B cell (primary cell): ENCODE measurements around the gene COPS4. TPM values are rescaled to one million over a fixed set of nuclear protein-coding genes. Genes with fewer than 3 reads are reported as not detected.

ENCODE experiments used
- ATAC-seq: fragments of 200-7000 bp; cut with Tn5 transposase; one replicate; pipeline ENCODE4 v1.10.0; 2021; ENCODE audit warnings: low read depth, mild to moderate bottlenecking, moderate number of reproducible peaks, moderate library complexity
- CTCF ChIA-PET: fragments of 350-600 bp; sonication (Branson Sonifier 250); formaldehyde crosslinking; loops from one replicate; lab custom pipeline; 2021; ENCODE audit warnings: antibody characterized with exemption, inconsistent platforms; lab: Charles Lee
- POLR2A ChIA-PET: fragments of 350-600 bp; sonication (Branson Sonifier 250); formaldehyde crosslinking; loops from one replicate; lab custom pipeline; 2021; ENCODE audit warnings: antibody characterized with exemption; lab: Charles Lee
- DNase-seq: peaks from one replicate; pipeline ENCODE4 v3.0.0; 2013
- H2AFZ ChIP-seq: 2 replicates; pipeline ENCODE4 v1.6.1; 2012; ENCODE audit warnings: mild to moderate bottlenecking, low read depth, low read length; ENCODE audit not compliant: insufficient read depth, poor library complexity, severe bottlenecking
- H3K27ac ChIP-seq, 2 donors: 1 replicate in 1 of 2; 2 replicates in 1 of 2; pipeline ENCODE4 v1.5.1; 2012 to 2013; ENCODE audit warnings: low read length in 2 of 2, mild to moderate bottlenecking in 2 of 2, moderate library complexity in 1 of 2
- H3K27me3 ChIP-seq, 4 experiments: fragments of 200-600 bp in 1 of 4; sonication (generic) in 1 of 4; replicated peaks in 1 of 4; 1 replicate in 2 of 4; 2 replicates in 2 of 4; pipeline versions ENCODE4 v1.6.1 to v1.7.0; 2013 to 2016; ENCODE audit warnings: low read length in 3 of 4, mild to moderate bottlenecking in 2 of 4, mixed read lengths in 1 of 4, moderate library complexity in 1 of 4; ENCODE audit not compliant: insufficient read depth in 4 of 4, control insufficient read depth in 3 of 4; ENCODE audit errors: control extremely low read depth in 1 of 4
- H3K36me3 ChIP-seq, 2 experiments: replicated peaks in 1 of 2; 1 replicate in 1 of 2; 2 replicates in 1 of 2; pipeline versions ENCODE4 v1.6.1 to v1.7.1; 2013; ENCODE audit warnings: low read length in 1 of 2; ENCODE audit not compliant: insufficient read depth in 2 of 2, control insufficient read depth in 1 of 2; ENCODE audit errors: control extremely low read depth in 1 of 2, extremely low read depth in 1 of 2
- H3K4me1 ChIP-seq, 2 donors: fragments of 200-600 bp in 1 of 2; sonication (generic) in 1 of 2; 1 replicate in 1 of 2; 2 replicates in 1 of 2; pipeline versions ENCODE4 v1.5.1 to v1.6.1; 2013 to 2017; ENCODE audit warnings: low read length in 2 of 2; ENCODE audit not compliant: control insufficient read depth in 2 of 2, insufficient read depth in 2 of 2
- H3K4me2 ChIP-seq: replicated peaks from 2 replicates; pipeline ENCODE3; 2012; ENCODE audit warnings: mild to moderate bottlenecking, low read depth, low read length; ENCODE audit not compliant: poor library complexity, severe bottlenecking
- H3K4me3 ChIP-seq, 5 experiments: fragments of 200-600 bp in 1 of 5; sonication (generic) in 1 of 5; 1 replicate in 3 of 5; 2 replicates in 2 of 5; pipeline versions ENCODE4 v1.5.1 to v1.7.0; 2011 to 2016; ENCODE audit warnings: low read length in 4 of 5, mild to moderate bottlenecking in 4 of 5, low read depth in 2 of 5, control low read depth in 1 of 5, moderate library complexity in 1 of 5; ENCODE audit not compliant: insufficient read depth in 1 of 5; ENCODE audit errors: control extremely low read depth in 1 of 5, extremely low read depth in 1 of 5
- H3K79me2 ChIP-seq: fragments of 200-600 bp; sonication (generic); one replicate; pipeline ENCODE4 v1.6.0; 2016; ENCODE audit warnings: low read length; ENCODE audit not compliant: control insufficient read depth, insufficient read depth
- H3K9ac ChIP-seq: fragments of 200-600 bp; sonication (generic); 2 replicates; pipeline ENCODE4 v1.6.1; 2017; ENCODE audit warnings: mild to moderate bottlenecking, low read length, moderate library complexity
- H3K9me3 ChIP-seq, 3 donors: one replicate each; pipeline versions ENCODE4 v1.6.1 to v1.7.1; 2013; ENCODE audit warnings: low read length in 2 of 3; ENCODE audit not compliant: control insufficient read depth in 2 of 3, insufficient read depth in 1 of 3; ENCODE audit errors: control extremely low read depth in 1 of 3
- H4K20me1 ChIP-seq: 2 replicates; pipeline ENCODE4 v1.6.0; 2012; ENCODE audit warnings: mild to moderate bottlenecking, low read length; ENCODE audit not compliant: insufficient read depth, control insufficient read depth, poor library complexity, severe bottlenecking
- H3K27ac Mint-ChIP-seq: one replicate; pipeline ENCODE4 v1.8.0; 2021; ENCODE audit warnings: mixed read lengths
- H3K27me3 Mint-ChIP-seq: one replicate; pipeline ENCODE4 v1.8.0; 2021; ENCODE audit warnings: mixed read lengths
- H3K4me1 Mint-ChIP-seq: one replicate; pipeline ENCODE4 v1.8.0; 2021; ENCODE audit warnings: mixed read lengths
- H3K4me3 Mint-ChIP-seq: one replicate; pipeline ENCODE4 v1.8.0; 2021; ENCODE audit warnings: mixed read lengths
- H3K9me3 Mint-ChIP-seq: one replicate; pipeline ENCODE4 v1.8.0; 2022; ENCODE audit warnings: mixed read lengths; ENCODE audit not compliant: insufficient read depth
- EZH2 ChIP-seq: IDR thresholded peaks from 2 replicates; pipeline ENCODE4 v1.6.1; 2012; ENCODE audit warnings: borderline replicate concordance, low read depth, mild to moderate bottlenecking, moderate library complexity, low read length; ENCODE audit not compliant: insufficient read depth, poor library complexity, severe bottlenecking
- WGBS: methylation state at CpG from one replicate; pipeline ENCODE4 v1.1.5; 2013; ENCODE audit warnings: missing lambda C conversion rate; ENCODE audit not compliant: insufficient coverage; 5-methylcytosine and 5-hydroxymethylcytosine counted together
- intact Hi-C: fragments of 100-400 bp; cut with micrococcal nuclease; formaldehyde crosslinking; loops from one replicate; pipeline ENCODE4 v1.10.0; 2022
- polyA plus RNA-seq: library from polyadenylated mRNA; depleted of rRNA; stranded (reverse); fragments of >200 nt; gene quantifications from 2 replicates; pipeline ENCODE4 v1.2.3, GENCODE V29; 2012
- total RNA-seq, 2 donors: library from RNA; stranded (reverse); fragments of 120-200 nt in 1 of 2; gene quantifications; 1 replicate in 1 of 2; 2 replicates in 1 of 2; pipeline versions ENCODE4 v1.2.3 to v1.2.4, GENCODE V29; 2013 to 2022
- TF ChIP-seq, protein P1 (sequence below): fragments of 200-600 bp; IDR thresholded peaks from one replicate; pipeline ENCODE4 v1.8.0; 2022; ENCODE audit warnings: antibody characterized with exemption, mild to moderate bottlenecking

COPS4 gene
- total and polyA plus RNA-seq, 2 donors (not counting 1 experiment from before 2014, with no cell fraction given) = 12.0 to 24.5 TPM

- POLR2A ChIA-PET = interaction anchor here (0.7 kb wide), 1 partner anchor 11 kb away, joined by 3 read pairs; the partner anchor contains the start of gene COPS4
- intact Hi-C loops = no loop called here
- CTCF ChIA-PET = interaction anchor here (1.9 kb wide), 1 partner anchor 338 kb away, joined by 3 read pairs; no protein-coding TSS in a partner anchor
- H3K9ac ChIP-seq = no peak overlapping the region
- Mint-ChIP-seq H3K4me1 (peaks cover 9% of the 10 kb centered on the region), H3K9me3 (no peaks in the 10 kb centered on the region), H3K27me3 (no peaks in the 10 kb centered on the region), H3K27ac (no peak overlapping the region), H3K4me3 (no peak overlapping the region)
- peaks cover 8 to 10% of the 10 kb centered on the region in 2 donors for H3K4me1 ChIP-seq
- H3K4me3 ChIP-seq = no peak overlapping the region
- no peaks in the 10 kb centered on the region for H3K36me3 ChIP-seq
- H3K9me3 ChIP-seq = peaks cover 0 to 20% (median 2%) of the 10 kb centered on the region in 3 donors
- TF ChIP-seq, protein P1, sequence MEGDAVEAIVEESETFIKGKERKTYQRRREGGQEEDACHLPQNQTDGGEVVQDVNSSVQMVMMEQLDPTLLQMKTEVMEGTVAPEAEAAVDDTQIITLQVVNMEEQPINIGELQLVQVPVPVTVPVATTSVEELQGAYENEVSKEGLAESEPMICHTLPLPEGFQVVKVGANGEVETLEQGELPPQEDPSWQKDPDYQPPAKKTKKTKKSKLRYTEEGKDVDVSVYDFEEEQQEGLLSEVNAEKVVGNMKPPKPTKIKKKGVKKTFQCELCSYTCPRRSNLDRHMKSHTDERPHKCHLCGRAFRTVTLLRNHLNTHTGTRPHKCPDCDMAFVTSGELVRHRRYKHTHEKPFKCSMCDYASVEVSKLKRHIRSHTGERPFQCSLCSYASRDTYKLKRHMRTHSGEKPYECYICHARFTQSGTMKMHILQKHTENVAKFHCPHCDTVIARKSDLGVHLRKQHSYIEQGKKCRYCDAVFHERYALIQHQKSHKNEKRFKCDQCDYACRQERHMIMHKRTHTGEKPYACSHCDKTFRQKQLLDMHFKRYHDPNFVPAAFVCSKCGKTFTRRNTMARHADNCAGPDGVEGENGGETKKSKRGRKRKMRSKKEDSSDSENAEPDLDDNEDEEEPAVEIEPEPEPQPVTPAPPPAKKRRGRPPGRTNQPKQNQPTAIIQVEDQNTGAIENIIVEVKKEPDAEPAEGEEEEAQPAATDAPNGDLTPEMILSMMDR = no peak
- TF ChIP-seq EZH2 = no peak
- ATAC-seq (no peak), DNase-seq (no peak)
- H3K79me2 ChIP-seq = no peaks in the 10 kb centered on the region
- no CpG with 5 or more reads among the region's 2 CpGs for WGBS
- H3K4me2 ChIP-seq = no peak overlapping the region
- no peaks in the 10 kb centered on the region for H4K20me1 ChIP-seq
- no peaks in the 10 kb centered on the region for H3K27me3 ChIP-seq
- H2AFZ ChIP-seq = no peak overlapping the region
- H3K27ac ChIP-seq = no peak overlapping the region
These were observed 10.8 kb upstream of the COPS4 start for GRCh38 chr4:83024233-83024632.

DNA sequence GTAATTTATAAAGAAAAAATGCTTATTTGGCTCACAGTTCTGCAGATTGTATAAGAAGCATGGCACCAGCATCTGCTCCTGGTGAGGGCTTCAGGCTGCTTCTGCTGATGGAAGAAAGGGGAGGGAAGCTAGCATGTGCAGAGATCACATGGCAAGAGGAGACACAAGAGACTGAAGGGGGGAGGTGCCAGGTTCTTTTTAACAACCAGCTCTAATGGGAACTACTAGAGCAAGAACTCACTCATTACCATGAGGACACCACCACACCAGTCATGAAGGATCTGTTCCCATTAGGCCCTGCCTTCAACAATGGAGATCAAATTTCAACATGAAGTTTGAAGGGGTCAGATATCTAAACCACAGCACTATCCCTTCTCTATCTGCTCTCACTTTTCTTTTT lies 9.4 kb upstream of the COPS4 start:
- H3K79me2 ChIP-seq = no peaks in the 10 kb centered on the region
- ChIA-PET POLR2A (interaction anchor here (0.9 kb wide), 1 partner anchor 9 kb away, joined by 5 read pairs; the partner anchor contains the start of gene COPS4), CTCF (interaction anchor here (1.0 to 1.9 kb wide), 2 partner anchors 9 to 337 kb away, joined by 3 read pairs; partner anchors contain the start of gene COPS4)
- intact Hi-C loops = no loop called here
- no peak overlapping the region for H3K9ac ChIP-seq
- Mint-ChIP-seq H3K27ac (peak overlapping the region; percentile 67), H3K4me1 (peaks cover 9% of the 10 kb centered on the region), H3K4me3 (peak overlapping the region; percentile 32), H3K27me3 (no peaks in the 10 kb centered on the region), H3K9me3 (no peaks in the 10 kb centered on the region)
- H3K4me3 ChIP-seq = no peak overlapping the region
- no peaks in the 10 kb centered on the region for H4K20me1 ChIP-seq
- peak overlapping the region; percentile 47 for H2AFZ ChIP-seq
- H3K36me3 ChIP-seq = no peaks in the 10 kb centered on the region
- H3K4me1 ChIP-seq = peaks cover 8 to 10% of the 10 kb centered on the region in 2 donors
- TF ChIP-seq, protein P1 = no peak
- TF ChIP-seq EZH2 = no peak
- no peaks in the 10 kb centered on the region for H3K27me3 ChIP-seq
- DNase-seq = no peak
- H3K4me2 ChIP-seq = peak overlapping the region; percentile 45
- ATAC-seq = no peak
- H3K27ac ChIP-seq = no peak overlapping the region
- peaks cover 0 to 20% (median 2%) of the 10 kb centered on the region in 3 donors for H3K9me3 ChIP-seq
